Measurements from ENCODE around the gene DPYSL3.
A peak's percentile ranks its signal among the peaks of the same experiment; 100 is the strongest.

Gene DPYSL3

DNA sequence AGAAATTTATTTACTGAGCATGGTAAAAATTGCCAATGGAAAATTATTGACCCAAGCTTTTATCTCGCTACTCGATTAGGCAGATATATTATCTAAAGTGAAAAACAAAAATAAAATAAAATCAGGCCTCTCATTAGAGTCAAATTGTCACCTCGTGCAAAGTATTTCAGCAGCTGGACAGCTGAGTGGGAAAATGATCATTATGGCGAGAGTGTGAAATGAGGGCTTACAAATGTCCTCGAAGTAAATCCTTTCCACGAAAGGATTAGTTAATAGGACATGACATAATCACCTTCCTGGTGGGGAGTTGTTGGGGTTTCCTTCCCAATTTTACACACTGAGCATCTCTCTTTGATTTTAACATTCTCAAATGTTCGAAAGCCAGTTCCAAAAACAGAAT is 5.4 kb upstream of the DPYSL3 start:
- no peaks in the 10 kb centered on the region for H3K36me3 ChIP-seq (ENCODE audit: control insufficient read depth in 1 of 2, insufficient read depth in 2 of 2, low read length in 2 of 2)
- H3K9me3 ChIP-seq (ENCODE audit: insufficient read depth, low read depth, low read length) = no peaks in the 10 kb centered on the region
- DNase-seq = no peak
- H3K14ac ChIP-seq (ENCODE audit: low read length) = no peak overlapping the region
- no peak overlapping the region for H3K27ac ChIP-seq (ENCODE audit: low read depth, low read length)
- H3K9ac ChIP-seq (ENCODE audit: low read length) = no peak overlapping the region
- H3K18ac ChIP-seq (ENCODE audit: low read length) = no peak overlapping the region
- H2BK5ac ChIP-seq (ENCODE audit: low read depth, low read length, poor library complexity) = no peak overlapping the region
- no peak overlapping the region for H3K23ac ChIP-seq (ENCODE audit: low read length)
- no peak overlapping the region for H4K91ac ChIP-seq (ENCODE audit: low read depth, low read length)
- H2AFZ ChIP-seq (ENCODE audit: insufficient read depth, low read length, poor library complexity) = no peak overlapping the region
- WGBS (ENCODE audit: extremely low coverage, insufficient coverage, insufficient read length) = no CpG with 5 or more reads among the region's 7 CpGs
- peaks cover 0 to 1% of the 10 kb centered on the region in 2 experiments for H3K4me1 ChIP-seq (ENCODE audit: control insufficient read depth in 1 of 2, insufficient read depth in 2 of 2, low read length in 2 of 2)
- peaks cover 2% of the 10 kb centered on the region for H3K27me3 ChIP-seq (ENCODE audit: insufficient read depth, low read length)
- H2BK12ac ChIP-seq (ENCODE audit: low read length) = no peak overlapping the region
- H3K4me3 ChIP-seq (ENCODE audit: low read depth, low read length) = no peak overlapping the region
- no peaks in the 10 kb centered on the region for H3K79me1 ChIP-seq (ENCODE audit: low read length)
- no peak overlapping the region for H4K12ac ChIP-seq (ENCODE audit: low read depth, low read length)
- no peak overlapping the region for H3K4me2 ChIP-seq (ENCODE audit: low read length)
- H3K79me2 ChIP-seq (ENCODE audit: control insufficient read depth, insufficient read depth, low read length, poor library complexity) = no peaks in the 10 kb centered on the region
- no peak overlapping the region for H3K4ac ChIP-seq (ENCODE audit: low read depth, low read length)
- H2AK5ac ChIP-seq (ENCODE audit: low read length) = no peak overlapping the region
- no peak overlapping the region for H4K8ac ChIP-seq (ENCODE audit: low read depth, low read length)
- H2BK120ac ChIP-seq (ENCODE audit: insufficient read depth, low read length, poor library complexity) = no peak overlapping the region

DNA sequence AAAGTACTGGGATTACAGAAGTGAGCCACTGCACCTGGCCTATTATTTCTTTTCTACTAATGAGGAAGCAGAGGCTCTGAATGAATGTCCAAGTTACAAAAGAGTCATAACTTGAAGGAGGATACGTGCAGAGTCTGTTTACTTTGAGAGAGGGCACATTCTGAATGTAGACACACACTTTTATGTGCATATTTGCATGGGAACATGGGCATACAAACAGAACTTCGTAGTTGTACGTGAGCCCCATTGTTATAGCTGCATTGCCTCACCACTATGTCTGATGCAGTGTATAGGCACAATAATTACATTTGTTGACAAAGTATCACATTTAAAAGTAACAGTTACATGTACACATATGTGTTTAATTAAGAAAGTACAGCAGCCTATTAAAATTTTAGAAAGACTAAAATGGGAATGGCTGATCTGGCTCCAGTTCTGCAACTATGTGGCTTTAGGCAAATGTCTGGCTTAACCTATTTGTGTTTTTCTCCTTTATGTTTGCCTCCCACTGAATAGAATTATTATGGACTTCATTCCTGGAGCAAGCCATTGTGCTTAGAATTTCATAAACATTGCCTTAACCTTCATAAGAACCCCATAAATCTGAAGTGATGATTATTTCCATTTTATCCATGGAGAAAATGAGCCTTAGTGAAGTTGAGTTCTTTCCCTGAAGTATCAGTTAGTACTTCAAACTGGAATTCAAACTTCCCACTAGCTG is 3.0 kb upstream of the DPYSL3 start:
- no peak overlapping the region for H3K4ac ChIP-seq (ENCODE audit: low read depth, low read length)
- H3K9me3 ChIP-seq (ENCODE audit: insufficient read depth, low read depth, low read length) = peaks cover 2% of the 10 kb centered on the region
- H4K12ac ChIP-seq (ENCODE audit: low read depth, low read length) = no peak overlapping the region
- peaks cover 9% of the 10 kb centered on the region for H3K27me3 ChIP-seq (ENCODE audit: insufficient read depth, low read length)
- no peak overlapping the region for H3K23ac ChIP-seq (ENCODE audit: low read length)
- H3K36me3 ChIP-seq (ENCODE audit: control insufficient read depth in 1 of 2, insufficient read depth in 2 of 2, low read length in 2 of 2) = no peaks in the 10 kb centered on the region
- no peak overlapping the region for H2BK120ac ChIP-seq (ENCODE audit: insufficient read depth, low read length, poor library complexity)
- H2BK12ac ChIP-seq (ENCODE audit: low read length) = no peak overlapping the region
- peaks cover 5 to 10% of the 10 kb centered on the region in 2 experiments for H3K4me1 ChIP-seq (ENCODE audit: control insufficient read depth in 1 of 2, insufficient read depth in 2 of 2, low read length in 2 of 2)
- H3K9ac ChIP-seq (ENCODE audit: low read length) = no peak overlapping the region
- no peak overlapping the region for H3K14ac ChIP-seq (ENCODE audit: low read length)
- H2BK5ac ChIP-seq (ENCODE audit: low read depth, low read length, poor library complexity) = no peak overlapping the region
- peaks cover 3% of the 10 kb centered on the region for H3K79me2 ChIP-seq (ENCODE audit: control insufficient read depth, insufficient read depth, low read length, poor library complexity)
- H3K79me1 ChIP-seq (ENCODE audit: low read length) = peaks cover 3% of the 10 kb centered on the region
- H3K4me2 ChIP-seq (ENCODE audit: low read length) = no peak overlapping the region
- no peak overlapping the region for H3K27ac ChIP-seq (ENCODE audit: low read depth, low read length)
- no peak overlapping the region for H2AFZ ChIP-seq (ENCODE audit: insufficient read depth, low read length, poor library complexity)
- no peak overlapping the region for H4K91ac ChIP-seq (ENCODE audit: low read depth, low read length)
- H2AK5ac ChIP-seq (ENCODE audit: low read length) = no peak overlapping the region
- no peak for DNase-seq
- H4K8ac ChIP-seq (ENCODE audit: low read depth, low read length) = no peak overlapping the region
- no peak overlapping the region for H3K4me3 ChIP-seq (ENCODE audit: low read depth, low read length)
- H3K18ac ChIP-seq (ENCODE audit: low read length) = no peak overlapping the region
- no CpG with 5 or more reads among the region's 3 CpGs for WGBS (ENCODE audit: extremely low coverage, insufficient coverage, insufficient read length)

DNA sequence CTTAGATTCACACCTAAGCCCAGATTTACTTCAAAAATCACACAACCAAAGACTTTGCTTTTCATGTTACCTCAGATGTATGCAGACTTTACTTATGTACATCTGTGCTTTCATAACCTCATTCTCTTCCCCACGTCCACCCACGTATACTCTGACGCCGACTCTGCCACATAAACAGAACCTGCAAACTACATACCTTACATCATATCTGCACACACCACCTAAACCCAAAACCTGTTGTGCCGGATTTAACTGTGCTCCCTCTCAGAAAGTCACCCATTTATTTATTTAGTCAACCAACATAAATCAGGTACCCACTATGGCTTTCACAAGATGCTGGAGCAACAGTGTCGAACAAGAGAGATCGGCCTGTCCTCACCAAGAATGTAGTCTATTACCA is 1.0 kb upstream of the DPYSL3 start:
- H2BK12ac ChIP-seq (ENCODE audit: low read length) = no peak overlapping the region
- H4K8ac ChIP-seq (ENCODE audit: low read depth, low read length) = no peak overlapping the region

GRCh38 chr5:147509041-147509709 is 693 bp downstream of the DPYSL3 start:
- peak overlapping the region; percentile 26 for H3K18ac ChIP-seq (ENCODE audit: low read length)
- H3K9me3 ChIP-seq (ENCODE audit: insufficient read depth, low read depth, low read length) = peaks cover 2% of the 10 kb centered on the region
- no peak overlapping the region for H4K8ac ChIP-seq (ENCODE audit: low read depth, low read length)
- H3K79me1 ChIP-seq (ENCODE audit: low read length) = peaks cover 3% of the 10 kb centered on the region
- no peak overlapping the region for H2BK12ac ChIP-seq (ENCODE audit: low read length)
- H3K27me3 ChIP-seq (ENCODE audit: insufficient read depth, low read length) = peaks cover 9% of the 10 kb centered on the region
- H3K79me2 ChIP-seq (ENCODE audit: control insufficient read depth, insufficient read depth, low read length, poor library complexity) = peaks cover 3% of the 10 kb centered on the region
- H3K4me3 ChIP-seq (ENCODE audit: low read depth, low read length) = peak overlapping the region; percentile 72
- peak overlapping the region; percentile 3 for H2AFZ ChIP-seq (ENCODE audit: insufficient read depth, low read length, poor library complexity)
- peak overlapping the region; percentile 15 for H3K9ac ChIP-seq (ENCODE audit: low read length)
- H4K91ac ChIP-seq (ENCODE audit: low read depth, low read length) = peak overlapping the region; percentile 38
- H3K4me2 ChIP-seq (ENCODE audit: low read length) = peak overlapping the region; percentile 96
- no peak for DNase-seq
- peak overlapping the region; percentile 52 for H3K14ac ChIP-seq (ENCODE audit: low read length)
- no peak overlapping the region for H3K23ac ChIP-seq (ENCODE audit: low read length)
- H2AK5ac ChIP-seq (ENCODE audit: low read length) = no peak overlapping the region
- H4K12ac ChIP-seq (ENCODE audit: low read depth, low read length) = no peak overlapping the region
- H2BK5ac ChIP-seq (ENCODE audit: low read depth, low read length, poor library complexity) = no peak overlapping the region
- H3K36me3 ChIP-seq (ENCODE audit: control insufficient read depth in 1 of 2, insufficient read depth in 2 of 2, low read length in 2 of 2) = no peaks in the 10 kb centered on the region
- H3K27ac ChIP-seq (ENCODE audit: low read depth, low read length) = no peak overlapping the region
- H2BK120ac ChIP-seq (ENCODE audit: insufficient read depth, low read length, poor library complexity) = no peak overlapping the region
- H3K4me1 ChIP-seq (ENCODE audit: control insufficient read depth in 1 of 2, insufficient read depth in 2 of 2, low read length in 2 of 2) = peaks cover 5 to 10% of the 10 kb centered on the region in 2 experiments
- no peak overlapping the region for H3K4ac ChIP-seq (ENCODE audit: low read depth, low read length)
- no CpG with 5 or more reads among the region's 50 CpGs for WGBS (ENCODE audit: extremely low coverage, insufficient coverage, insufficient read length)

More for the DNA sequence above, 1.0 kb upstream of the DPYSL3 start:
- WGBS (ENCODE audit: extremely low coverage, insufficient coverage, insufficient read length) = 100% methylated on average over 2 of the region's 7 CpGs
- H3K9ac ChIP-seq (ENCODE audit: low read length) = no peak overlapping the region
- H4K12ac ChIP-seq (ENCODE audit: low read depth, low read length) = no peak overlapping the region
- H2BK120ac ChIP-seq (ENCODE audit: insufficient read depth, low read length, poor library complexity) = no peak overlapping the region
- no peaks in the 10 kb centered on the region for H3K36me3 ChIP-seq (ENCODE audit: control insufficient read depth in 1 of 2, insufficient read depth in 2 of 2, low read length in 2 of 2)
- H3K4me3 ChIP-seq (ENCODE audit: low read depth, low read length) = no peak overlapping the region
- H3K4me2 ChIP-seq (ENCODE audit: low read length) = no peak overlapping the region
- no peak overlapping the region for H2AK5ac ChIP-seq (ENCODE audit: low read length)
- H3K23ac ChIP-seq (ENCODE audit: low read length) = no peak overlapping the region
- no peak overlapping the region for H2AFZ ChIP-seq (ENCODE audit: insufficient read depth, low read length, poor library complexity)
- no peak overlapping the region for H4K91ac ChIP-seq (ENCODE audit: low read depth, low read length)
- H3K27me3 ChIP-seq (ENCODE audit: insufficient read depth, low read length) = peaks cover 9% of the 10 kb centered on the region
- H2BK5ac ChIP-seq (ENCODE audit: low read depth, low read length, poor library complexity) = no peak overlapping the region
- H3K79me1 ChIP-seq (ENCODE audit: low read length) = peaks cover 3% of the 10 kb centered on the region
- no peak overlapping the region for H3K4ac ChIP-seq (ENCODE audit: low read depth, low read length)
- peaks cover 2% of the 10 kb centered on the region for H3K9me3 ChIP-seq (ENCODE audit: insufficient read depth, low read depth, low read length)
- H3K4me1 ChIP-seq (ENCODE audit: control insufficient read depth in 1 of 2, insufficient read depth in 2 of 2, low read length in 2 of 2) = peaks cover 5 to 10% of the 10 kb centered on the region in 2 experiments
- peaks cover 3% of the 10 kb centered on the region for H3K79me2 ChIP-seq (ENCODE audit: control insufficient read depth, insufficient read depth, low read length, poor library complexity)
- H3K27ac ChIP-seq (ENCODE audit: low read depth, low read length) = no peak overlapping the region
- no peak for DNase-seq
- no peak overlapping the region for H3K14ac ChIP-seq (ENCODE audit: low read length)
- no peak overlapping the region for H3K18ac ChIP-seq (ENCODE audit: low read length)

Data from trophoblast cell (in vitro differentiated cells and primary cell).